ENCODE data around the gene C4orf33.

C4orf33 gene

DNA sequence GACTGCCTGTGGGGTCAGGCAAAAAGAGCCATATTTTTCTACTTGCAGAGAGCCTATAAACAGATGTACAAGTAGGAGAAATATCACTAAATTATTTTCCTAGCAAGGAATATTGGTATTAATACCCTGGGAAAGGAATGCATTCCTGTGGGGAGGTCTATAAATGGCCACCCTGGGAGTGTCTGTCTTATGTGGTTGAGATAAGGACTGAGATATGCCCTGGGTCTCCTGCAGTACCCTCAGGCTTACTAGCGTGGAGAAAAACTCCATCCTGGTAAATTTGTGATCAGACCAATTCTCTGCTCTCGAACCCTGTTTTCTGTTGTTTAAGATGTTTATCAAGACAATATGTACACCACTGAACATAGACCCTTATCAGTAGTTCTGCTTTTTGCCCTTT is 35.4 kb downstream of the C4orf33 start:
- DNase-seq = no peak

DNA sequence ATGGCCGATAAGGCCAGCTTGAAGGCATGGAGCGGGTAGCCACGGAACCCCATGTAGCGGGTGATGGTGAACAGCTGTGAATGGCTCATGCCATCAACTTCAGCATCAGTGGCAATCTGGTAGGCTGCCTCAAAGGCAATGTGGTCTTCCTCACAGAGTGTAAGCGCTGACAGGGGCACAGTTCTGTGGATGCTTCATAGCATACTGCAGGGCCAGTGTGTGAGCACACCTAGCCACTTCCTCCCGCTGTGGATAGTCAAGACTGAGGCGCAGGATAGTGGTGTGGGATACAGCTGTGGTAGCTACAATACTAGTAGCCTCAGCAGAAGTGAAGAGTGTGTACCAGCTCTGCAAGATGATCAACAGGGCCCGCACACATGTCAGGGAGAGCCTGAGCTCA is 40.5 kb downstream of the C4orf33 start:
- DNase-seq = no peak

DNA sequence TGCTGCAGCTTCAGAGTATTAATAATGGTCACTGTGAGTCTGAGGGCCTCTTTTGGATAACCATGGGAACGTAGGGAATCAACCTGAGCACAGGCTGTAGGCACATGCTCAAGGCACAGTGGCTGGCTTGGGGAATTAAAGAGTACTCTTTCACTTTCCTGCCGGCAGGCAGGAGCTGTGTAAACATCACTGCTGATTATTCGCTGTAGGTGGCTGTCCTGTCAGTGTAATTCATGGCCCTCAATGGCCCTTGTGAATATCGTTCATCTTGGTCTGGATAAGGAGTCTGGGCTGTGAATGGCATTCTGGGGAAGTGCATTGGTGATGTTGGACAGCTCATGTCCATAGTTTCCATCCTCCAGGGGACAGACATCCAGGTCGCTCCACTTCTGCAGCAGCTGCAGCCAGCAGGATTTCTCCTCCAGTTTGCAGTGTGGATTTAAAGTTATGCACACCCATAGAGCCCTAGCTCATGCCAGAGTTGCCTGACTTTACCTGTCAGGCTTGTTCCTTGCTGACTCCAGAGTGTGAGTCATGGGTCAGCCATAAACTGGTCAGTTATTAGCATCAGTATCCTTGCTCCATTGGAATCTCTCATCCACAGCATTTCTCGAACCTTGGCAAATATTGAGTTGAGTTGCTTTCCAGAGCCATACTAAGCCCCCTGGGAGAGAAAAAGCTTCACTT is 43.0 kb downstream of the C4orf33 start:
- DNase-seq = no peak

DNA sequence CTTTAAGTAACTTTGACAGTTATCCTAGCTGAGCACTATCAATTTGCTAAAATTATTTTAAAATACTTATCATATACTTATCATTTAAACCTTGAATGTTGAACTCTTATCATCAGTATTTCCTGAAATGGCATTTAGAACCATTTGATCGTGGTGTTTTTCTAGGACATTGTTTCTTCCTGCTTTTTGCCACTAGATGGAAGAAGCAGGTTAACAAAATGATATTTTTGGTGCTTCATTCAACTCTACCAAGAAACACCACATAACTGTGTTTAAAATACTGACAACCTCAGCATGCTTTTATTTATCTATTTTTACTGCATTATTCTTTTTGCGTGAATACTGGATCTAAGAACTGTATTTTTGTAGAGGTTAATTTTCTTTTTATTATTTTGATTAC is 44.6 kb downstream of the C4orf33 start:
- DNase-seq = no peak

DNA sequence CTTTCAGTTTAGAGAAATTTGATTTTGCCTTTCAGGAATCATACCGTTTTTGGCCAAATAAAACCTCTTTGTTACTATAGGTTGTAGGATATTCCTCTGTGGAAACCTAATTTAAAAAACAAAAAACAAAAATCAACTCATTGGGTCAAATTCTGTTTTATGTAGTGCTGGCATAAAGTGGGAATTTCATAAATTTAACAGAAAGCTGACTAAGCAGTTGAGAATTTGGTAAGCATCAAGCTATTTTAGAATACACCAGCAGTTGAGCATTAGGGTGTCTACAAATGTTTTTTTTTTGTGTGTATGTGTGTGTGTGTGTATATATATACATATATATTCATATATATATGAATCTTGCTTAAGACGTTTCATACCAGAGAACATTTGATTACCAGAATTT is 47.4 kb downstream of the C4orf33 start:
- DNase-seq = no peak

DNA sequence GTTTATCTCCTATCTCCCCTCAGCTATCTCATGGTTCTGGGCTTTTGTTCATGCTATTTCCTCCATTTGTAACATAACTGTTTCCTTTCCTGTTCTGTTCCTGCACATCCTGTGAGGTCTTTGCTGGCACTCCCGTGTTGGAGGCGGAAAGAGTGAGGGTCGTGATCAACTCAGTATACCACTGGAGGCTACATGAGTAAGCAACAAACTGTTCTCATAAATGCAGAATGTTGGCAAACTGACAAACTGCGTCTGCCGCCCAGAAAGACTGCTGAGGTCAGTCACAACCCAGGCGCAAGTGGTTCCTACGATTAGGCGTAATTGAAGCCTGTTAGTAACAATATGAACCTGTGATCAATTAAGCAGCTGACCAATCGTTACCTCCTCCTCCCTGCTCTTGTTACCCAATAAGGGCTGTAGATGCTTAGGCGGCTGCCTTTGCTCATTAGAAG is 48.8 kb downstream of the C4orf33 start:
- no peak for DNase-seq

DNA sequence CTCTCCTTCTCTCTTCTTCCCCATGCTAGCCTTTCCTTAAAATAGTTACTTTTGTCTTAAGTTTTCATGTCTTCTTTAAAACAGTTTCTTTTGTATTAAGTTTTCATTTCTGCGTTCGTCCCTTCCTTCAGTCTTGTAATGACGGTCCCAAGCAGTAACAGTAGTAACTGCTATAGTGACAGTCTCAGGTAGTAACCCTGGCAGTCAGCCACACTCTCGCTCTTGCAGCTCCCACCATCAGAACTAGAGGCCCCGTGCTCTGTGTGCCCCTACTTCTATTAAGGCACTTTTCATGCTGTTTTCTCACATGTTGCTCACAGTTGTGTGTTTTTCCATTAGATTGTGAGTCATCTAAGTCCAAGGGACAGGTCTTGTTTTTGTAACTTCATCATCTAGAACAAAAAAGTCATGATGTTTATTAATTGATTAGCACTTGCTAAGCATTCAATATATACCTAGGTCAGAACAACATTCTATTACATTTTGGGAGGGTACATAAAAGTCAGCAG is 49.3 kb downstream of the C4orf33 start:
- no peak for DNase-seq

DNA sequence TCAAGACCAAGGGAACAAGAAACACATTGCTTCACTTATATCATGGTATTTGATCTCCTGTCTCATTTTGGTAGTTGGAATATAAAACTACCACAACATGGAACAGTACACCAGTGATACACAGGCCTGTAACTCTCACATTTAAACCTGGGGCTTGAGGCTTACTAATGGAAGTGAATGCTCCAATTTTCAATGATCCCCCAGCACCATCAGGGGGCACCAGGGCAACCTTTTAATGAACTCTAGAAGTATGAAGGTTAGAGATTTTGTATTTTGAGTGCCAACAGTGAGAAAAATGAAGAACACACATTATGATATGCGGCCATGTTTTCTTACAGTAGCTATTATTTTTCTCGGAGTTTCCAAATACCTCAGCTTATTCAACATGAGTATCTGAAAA is 50.7 kb downstream of the C4orf33 start:
- no peak for DNase-seq

DNA sequence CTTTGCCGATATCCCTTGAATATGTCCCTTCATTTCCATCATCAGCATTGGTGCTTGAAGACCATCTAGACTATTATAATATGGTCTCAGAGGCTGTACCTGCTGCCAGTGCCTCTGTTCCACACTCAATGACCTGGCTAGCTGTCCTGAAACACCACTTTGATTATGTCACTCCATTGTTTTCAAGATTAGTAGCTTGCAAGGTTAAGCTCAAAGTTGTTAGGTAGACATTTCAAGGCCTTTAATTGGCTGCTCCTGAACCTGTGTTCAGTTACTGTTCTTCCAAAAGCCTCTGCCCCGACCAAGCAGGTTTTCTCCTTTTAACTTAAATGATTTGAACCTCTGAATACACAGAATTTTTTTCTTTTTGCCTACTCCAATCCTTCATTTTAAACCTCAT is 52.9 kb downstream of the C4orf33 start:
- DNase-seq = no peak

DNA sequence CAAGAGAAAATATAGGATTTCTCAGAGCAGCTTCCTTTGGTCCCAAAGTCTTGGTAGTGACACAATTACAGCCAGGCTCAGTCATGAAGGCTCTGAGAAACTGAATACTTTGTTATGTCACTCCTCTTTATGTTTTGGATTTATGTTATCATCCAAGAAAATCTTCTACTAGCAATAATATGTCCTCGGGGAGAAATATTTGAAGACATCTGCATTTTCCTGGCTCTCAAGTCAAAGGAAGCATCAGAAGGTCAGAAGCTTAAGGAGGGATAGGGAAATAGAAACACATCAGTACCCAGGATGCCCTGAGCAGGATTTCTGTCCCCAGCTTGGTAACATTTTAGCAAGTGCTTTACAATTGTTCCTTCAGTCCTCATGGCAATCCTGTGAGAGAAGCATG is 54.0 kb downstream of the C4orf33 start:
- DNase-seq = no peak

DNA sequence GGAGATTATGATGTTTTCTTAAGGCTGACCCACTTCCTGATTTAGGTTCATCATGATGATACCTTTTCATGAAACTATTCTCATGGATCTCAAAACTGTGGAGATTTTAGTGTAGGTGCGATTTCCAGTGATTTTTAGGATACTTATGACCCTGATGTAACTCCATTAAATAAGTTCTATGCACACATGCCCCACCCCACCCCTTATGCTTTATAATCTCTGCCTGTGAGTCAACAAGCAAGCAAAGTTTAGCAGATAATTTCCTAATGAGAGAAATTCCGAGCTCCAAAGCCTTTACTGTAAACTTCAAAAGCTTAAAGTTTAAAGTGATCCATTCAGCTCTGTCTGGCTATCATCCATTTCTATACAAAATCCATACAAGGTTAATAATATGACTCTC is 56.4 kb downstream of the C4orf33 start:
- DNase-seq = no peak

DNA sequence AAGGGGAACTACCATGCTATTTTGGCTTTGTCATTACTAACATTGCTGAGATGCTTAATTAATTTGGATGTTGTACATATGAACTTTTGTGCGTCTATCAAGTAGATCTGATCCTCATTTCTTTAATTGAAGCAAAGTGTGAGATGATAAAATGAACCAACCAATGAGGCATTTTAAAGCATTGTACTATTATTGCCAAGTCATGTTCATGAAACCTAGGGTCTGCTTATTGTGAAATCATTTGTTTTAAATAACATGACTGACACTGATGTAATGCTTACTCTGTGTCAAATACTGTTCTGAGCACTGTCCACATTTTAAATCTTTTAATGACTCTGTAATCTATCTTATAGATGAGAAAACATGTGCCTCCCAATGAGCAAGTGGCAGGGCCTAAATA is 57.7 kb downstream of the C4orf33 start:
- DNase-seq = no peak

DNA sequence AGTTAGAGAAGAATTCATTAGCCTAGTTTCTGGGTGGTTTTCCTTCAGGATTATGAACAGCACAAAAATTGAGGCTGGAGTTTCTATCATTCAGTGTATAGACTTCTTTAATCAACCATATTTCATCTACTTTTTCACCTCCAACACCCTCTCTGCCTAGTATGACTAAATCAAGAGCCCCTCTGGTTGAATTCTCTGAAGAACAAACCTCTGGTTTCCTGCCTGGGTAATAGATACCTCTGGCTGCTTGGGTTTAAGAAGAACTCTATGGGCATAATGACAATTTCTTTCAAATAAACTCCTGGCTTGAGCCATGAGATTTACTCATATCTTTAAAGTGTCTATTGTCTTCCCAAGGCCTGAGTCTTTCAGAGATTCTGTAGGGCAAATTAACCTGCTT is 66.5 kb downstream of the C4orf33 start:
- DNase-seq = no peak

DNA sequence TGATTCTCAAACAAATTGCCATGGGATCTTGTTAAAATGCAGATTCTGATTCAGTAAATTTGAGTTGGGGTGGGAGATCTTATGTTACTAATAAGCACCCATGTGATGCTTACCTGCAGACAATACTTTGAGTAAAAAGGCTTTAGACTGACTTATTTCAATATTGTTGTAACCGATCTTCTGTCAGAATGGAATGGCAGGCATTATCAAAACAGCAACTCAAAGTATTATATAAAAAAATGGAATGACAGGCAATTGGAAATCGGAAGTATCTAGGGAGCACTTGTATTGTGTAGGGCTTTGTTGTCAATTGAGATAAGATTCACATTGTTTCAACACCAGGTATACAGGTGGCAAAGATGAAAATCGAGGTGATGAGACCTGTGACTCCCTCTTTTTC is 67.5 kb downstream of the C4orf33 start:
- no peak for DNase-seq

DNA sequence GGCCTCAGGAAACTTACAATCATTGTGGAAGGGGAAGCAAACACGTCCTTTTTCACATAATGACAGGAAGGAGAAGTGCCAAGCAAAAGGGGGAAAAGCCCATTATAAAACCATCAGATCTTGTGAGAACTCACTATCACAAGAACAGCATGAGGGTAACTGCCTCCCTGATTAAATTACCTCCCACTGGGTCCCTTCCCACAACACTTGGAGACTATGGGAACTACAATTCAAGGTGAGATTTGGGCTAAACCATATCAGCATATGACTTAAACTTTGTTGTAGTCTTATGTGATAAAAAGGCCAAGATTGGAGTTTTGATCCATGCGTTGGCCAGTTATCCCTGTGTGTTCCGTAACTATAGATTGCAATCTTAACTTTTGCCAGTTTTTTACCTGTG is 68.3 kb downstream of the C4orf33 start:
- DNase-seq = no peak

Data from activated CD8-positive, alpha-beta memory T cell treated with anti-CD3 and anti-CD28 coated beads, Interleukin-2, amount 50 U/mL, for 48 hours (primary cell).